GM12878 (cell line): Measurements from ENCODE around the gene C11orf98.

Experiments
- CTCF ChIP-seq, 3 experiments: IDR thresholded peaks in 2 of 3; conservative IDR thresholded peaks in 1 of 3; 2 replicates each; pipeline ENCODE4 v1.5.1; 2011; ENCODE audit warnings: low read depth in 3 of 3, low read length in 3 of 3, mild to moderate bottlenecking in 3 of 3, control low read depth in 2 of 3, moderate library complexity in 2 of 3, inconsistent platforms in 1 of 3, mixed read lengths in 1 of 3; ENCODE audit not compliant: control insufficient read depth in 2 of 3, insufficient read depth in 1 of 3; ENCODE audit errors: extremely low read depth in 1 of 3
- GABPA ChIP-seq: IDR thresholded peaks from 2 replicates; pipeline ENCODE4 v1.6.1; 2014; ENCODE audit warnings: antibody characterized with exemption, low read depth, mild to moderate bottlenecking, inconsistent platforms
- KDM1A ChIP-seq: fragments of 200-600 bp; sonication (generic); IDR thresholded peaks from 2 replicates; pipeline ENCODE4 v1.6.1; 2016; ENCODE audit warnings: borderline replicate concordance
- TF ChIP-seq, protein P1 (sequence below): IDR thresholded peaks from 2 replicates; pipeline ENCODE4 v1.6.1; 2012; ENCODE audit warnings: mild to moderate bottlenecking, low read depth, low read length

- TF ChIP-seq, protein P1, sequence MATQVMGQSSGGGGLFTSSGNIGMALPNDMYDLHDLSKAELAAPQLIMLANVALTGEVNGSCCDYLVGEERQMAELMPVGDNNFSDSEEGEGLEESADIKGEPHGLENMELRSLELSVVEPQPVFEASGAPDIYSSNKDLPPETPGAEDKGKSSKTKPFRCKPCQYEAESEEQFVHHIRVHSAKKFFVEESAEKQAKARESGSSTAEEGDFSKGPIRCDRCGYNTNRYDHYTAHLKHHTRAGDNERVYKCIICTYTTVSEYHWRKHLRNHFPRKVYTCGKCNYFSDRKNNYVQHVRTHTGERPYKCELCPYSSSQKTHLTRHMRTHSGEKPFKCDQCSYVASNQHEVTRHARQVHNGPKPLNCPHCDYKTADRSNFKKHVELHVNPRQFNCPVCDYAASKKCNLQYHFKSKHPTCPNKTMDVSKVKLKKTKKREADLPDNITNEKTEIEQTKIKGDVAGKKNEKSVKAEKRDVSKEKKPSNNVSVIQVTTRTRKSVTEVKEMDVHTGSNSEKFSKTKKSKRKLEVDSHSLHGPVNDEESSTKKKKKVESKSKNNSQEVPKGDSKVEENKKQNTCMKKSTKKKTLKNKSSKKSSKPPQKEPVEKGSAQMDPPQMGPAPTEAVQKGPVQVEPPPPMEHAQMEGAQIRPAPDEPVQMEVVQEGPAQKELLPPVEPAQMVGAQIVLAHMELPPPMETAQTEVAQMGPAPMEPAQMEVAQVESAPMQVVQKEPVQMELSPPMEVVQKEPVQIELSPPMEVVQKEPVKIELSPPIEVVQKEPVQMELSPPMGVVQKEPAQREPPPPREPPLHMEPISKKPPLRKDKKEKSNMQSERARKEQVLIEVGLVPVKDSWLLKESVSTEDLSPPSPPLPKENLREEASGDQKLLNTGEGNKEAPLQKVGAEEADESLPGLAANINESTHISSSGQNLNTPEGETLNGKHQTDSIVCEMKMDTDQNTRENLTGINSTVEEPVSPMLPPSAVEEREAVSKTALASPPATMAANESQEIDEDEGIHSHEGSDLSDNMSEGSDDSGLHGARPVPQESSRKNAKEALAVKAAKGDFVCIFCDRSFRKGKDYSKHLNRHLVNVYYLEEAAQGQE, result no peak
- no peak for TF ChIP-seq KDM1A
- TF ChIP-seq GABPA, result no peak
- no peak for TF ChIP-seq CTCF (IDR thresholded peaks at IDR 0.05 in 2 of 3, conservative IDR thresholded peaks at IDR 0.05 in 1 of 3; ENCODE audit: control insufficient read depth in 2 of 3, extremely low read depth in 1 of 3, insufficient read depth in 1 of 3, low read depth in 3 of 3, low read length in 3 of 3)
Measured at GRCh38 chr11:62664405-62665074, 470 bp downstream of the C11orf98 start.
